T47D (cell line): Measurements from ENCODE around the gene BEST1.
"Not testable (repeated sequence)": the region's sequence is repeated elsewhere in the genome, so short reads cannot be mapped to it uniquely, and the experiment has no call there.

ENCODE experiments used
- DNase-seq, 2 experiments: peaks; one replicate each; pipeline versions ENCODE4 v3.0.0 to v3.0.0-alpha.2; 2011 to 2012; ENCODE audit warnings: low read depth in 1 of 2, low spot score in 1 of 2
- JUND ChIP-seq: IDR thresholded peaks from 2 replicates; pipeline ENCODE4 v1.6.1; 2012; ENCODE audit warnings: low read depth
- in situ Hi-C: cut with HindIII; loops from 2 replicates; pipeline ENCODE4 v1.10.0; 2016; ENCODE audit warnings: low sequenced_read_pairs, low pct_unique_long_range_greater_than_20kb

The BEST1 gene

GRCh38 chr11:61940466-61940865 lies 9.7 kb upstream of the BEST1 start:
- in situ Hi-C loops = no loop called here

GRCh38 chr11:61945191-61945590 lies 5.0 kb upstream of the BEST1 start:
- DNase-seq = no peak
- TF ChIP-seq JUND = no peak
- in situ Hi-C loops = no loop called here

More at GRCh38 chr11:61940466-61940865, 9.7 kb upstream of the BEST1 start:
- DNase-seq = no peak
- no peak for TF ChIP-seq JUND

GRCh38 chr11:61946894-61947293 lies 3.3 kb upstream of the BEST1 start:
- in situ Hi-C loops = no loop called here
- no peak for TF ChIP-seq JUND
- no peak for DNase-seq

DNA sequence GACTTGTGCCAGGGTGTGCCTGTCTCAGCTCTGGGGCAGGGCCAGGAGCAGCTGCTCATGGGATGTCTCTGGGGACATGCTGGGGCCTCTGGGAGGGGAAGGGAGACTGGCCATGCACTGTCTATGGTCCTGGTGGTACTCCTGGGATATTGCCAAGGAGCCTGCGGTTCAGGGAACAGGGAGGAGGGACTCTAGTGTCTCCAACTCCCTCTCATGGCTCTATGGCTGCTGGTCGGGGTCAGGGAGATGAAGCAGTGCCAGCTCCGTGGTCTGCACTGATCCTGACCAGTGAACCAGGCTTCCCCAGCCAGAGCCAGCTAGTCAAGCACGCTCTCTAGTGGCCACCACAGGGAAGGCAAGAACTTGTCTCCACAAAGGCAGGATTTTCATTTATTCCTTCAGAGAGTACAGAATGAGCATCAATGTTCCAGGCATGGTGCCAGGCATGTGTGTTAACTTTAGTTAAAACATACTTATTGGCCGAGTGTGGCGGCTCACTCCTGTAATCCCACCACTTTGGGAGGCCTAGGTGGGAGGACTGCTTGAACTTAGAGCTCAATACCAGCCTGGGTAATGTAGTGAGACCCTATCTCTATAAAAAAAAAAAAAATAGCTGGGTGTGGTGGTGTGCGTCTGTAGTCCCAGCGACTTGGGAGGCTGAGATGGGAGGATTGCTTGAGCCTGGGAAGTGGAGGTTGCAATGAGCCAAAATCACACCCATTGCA lies 2.5 kb upstream of the BEST1 start:
- in situ Hi-C loops = no loop called here
- TF ChIP-seq JUND = no peak
- peak; percentile 86 to 87 for DNase-seq

- in situ Hi-C loops = no loop called here
- no peak for DNase-seq
- no peak for TF ChIP-seq JUND
Measured at GRCh38 chr11:61948505-61948904, 1.6 kb upstream of the BEST1 start.

DNA sequence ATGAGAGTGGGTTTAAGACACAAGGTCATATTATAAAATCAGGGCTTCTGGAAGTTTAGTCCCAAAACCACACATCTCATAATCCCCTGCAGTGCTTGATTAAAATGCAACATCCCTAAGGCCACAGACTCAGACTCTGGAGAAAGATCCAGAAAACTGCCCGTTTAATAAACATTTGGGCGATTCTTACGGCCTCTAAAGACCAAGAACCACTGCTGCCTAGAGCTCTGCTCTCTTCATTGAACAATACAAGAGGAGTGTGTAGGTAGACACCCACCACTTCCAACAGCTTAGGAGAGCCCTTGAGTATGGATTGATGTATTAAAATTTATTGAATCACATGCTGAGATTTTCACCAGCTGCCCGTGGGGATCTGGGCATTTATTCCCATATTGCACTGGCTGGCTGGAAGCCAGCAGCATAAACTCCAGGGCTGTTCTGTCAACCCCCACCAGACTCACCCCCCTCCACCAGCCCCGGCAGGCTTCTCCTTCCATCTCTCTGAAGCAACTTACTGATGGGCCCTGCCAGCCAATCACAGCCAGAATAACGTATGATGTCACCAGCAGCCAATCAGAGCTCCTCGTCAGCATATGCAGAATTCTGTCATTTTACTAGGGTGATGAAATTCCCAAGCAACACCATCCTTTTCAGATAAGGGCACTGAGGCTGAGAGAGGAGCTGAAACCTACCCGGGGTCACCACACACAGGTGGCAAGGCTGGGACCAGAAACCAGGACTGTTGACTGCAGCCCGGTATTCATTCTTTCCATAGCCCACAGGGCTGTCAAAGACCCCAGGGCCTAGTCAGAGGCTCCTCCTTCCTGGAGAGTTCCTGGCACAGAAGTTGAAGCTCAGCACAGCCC lies 749 bp upstream of the BEST1 start:
- no peak for TF ChIP-seq JUND
- peak; percentile 92 for DNase-seq
- in situ Hi-C loops = no loop called here

- no peak for TF ChIP-seq JUND
- no peak for DNase-seq
- in situ Hi-C loops = no loop called here
Measured at GRCh38 chr11:61951484-61952135, 1.5 kb downstream of the BEST1 start.

- no peak for TF ChIP-seq JUND
- DNase-seq = no peak
- in situ Hi-C loops = no loop called here
Measured at GRCh38 chr11:61952882-61953281, 2.7 kb downstream of the BEST1 start.

- in situ Hi-C loops, DNase-seq: not testable (repeated sequence)
Measured at GRCh38 chr11:61953632-61954031, 3.5 kb downstream of the BEST1 start.

- in situ Hi-C loops = no loop called here
- DNase-seq = no peak
- no peak for TF ChIP-seq JUND
Measured at GRCh38 chr11:61954106-61954850, 4.1 kb downstream of the BEST1 start.

GRCh38 chr11:61954851-61955421 lies 4.8 kb downstream of the BEST1 start:
- no peak for TF ChIP-seq JUND
- in situ Hi-C loops = no loop called here
- DNase-seq = peak in 1 of 2 experiments; percentile 40
